Midbrain (tissue), 1 donor: Measurements from ENCODE around the gene JUND.
A peak's percentile ranks its signal among the peaks of the same experiment; 100 is the strongest.

ENCODE experiments used
- DNase-seq: peaks from one replicate; lab custom pipeline; 2025; lab: John Stamatoyannopoulos, UW

JUND gene

DNA sequence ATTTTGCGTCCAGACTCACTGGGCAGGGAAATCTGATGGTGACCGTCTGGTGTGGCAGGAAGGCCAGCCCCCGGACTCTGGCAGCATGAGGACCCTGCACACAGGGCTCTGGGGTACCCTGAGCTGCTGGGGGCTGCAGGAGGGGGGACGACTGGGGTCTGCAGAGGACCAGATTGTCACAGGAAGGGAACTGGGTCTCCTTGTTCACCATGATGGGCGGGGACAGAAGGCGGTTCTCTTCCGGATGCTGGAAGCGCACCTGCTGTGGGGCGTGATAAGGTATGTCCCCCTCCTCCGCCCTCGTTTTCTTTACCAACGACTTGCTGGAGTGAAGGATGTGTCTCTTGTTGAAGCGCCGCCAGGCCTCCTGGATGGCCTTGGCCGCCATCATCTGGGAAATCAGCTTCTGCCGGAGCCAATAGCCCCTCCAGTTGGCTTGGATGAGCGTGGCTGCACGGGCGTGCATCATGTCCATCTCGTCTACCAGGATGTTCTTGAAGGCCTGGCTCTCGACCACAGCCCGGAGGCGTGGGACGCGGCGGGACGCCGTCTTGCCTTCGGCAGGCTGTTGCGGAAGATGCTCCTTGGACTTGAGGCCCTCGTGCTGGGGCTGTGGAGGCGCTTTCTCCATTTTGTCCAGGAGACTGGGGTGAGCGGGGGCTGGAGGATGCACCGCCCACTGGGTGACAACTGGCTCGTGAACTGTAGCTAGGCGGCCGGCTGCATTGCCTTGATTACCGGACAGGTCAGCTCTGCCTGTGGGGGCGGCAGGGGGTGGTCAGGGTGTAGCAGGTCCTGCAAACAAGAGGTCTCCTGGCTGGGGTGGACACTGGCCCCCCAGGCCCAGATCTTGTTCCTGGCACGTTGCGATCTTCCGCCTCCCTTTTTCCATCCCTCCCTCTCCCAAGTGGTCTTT lies 14.4 kb downstream of the JUND start:
- DNase-seq = no peak

DNA sequence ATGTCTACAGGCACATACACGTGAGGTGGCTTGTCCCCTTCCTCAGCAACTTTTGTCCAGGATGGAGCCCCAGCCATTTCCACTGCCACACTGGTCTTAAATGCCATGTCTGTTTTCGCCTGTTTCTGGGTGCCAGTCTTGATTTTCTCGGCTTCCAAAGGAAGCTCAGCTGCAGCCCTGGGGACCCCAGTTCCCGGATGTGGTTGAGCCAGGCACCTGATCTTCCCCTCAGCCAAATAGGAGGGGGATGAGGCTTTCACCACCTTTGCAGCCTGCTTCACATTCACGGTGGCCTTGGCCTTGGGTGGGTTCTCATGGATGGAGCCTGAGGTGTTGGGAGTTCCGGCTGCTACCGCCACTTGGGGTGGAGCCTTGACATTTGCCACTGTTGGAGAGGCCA lies 15.8 kb downstream of the JUND start:
- DNase-seq = no peak

DNA sequence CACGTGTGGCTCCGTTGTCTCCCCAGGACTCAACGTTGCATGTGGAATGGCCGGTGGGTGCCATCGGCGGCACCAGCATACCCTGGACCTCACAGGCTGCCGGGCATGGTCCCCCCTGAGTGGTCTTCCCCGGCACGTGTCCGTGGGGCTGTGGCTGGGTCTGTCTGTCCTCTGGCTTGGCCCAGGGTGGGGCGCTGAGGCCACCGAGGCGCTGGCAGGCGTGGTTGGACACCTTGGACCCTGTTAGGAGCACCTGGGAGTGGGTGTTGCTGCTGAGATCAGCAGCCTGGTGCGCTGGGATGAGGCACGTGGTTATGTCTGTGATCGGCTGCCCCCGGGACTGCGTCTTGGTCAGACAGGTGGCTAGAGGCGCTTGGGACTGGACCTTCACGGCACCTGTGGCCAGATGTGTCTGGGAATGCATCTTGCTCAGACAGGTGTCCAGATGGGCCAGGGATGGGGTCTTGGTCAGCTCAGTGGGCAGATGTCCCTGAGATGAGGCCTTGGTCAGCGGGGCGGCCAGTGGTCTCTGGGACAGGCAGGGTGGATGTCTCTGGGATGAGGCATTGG lies 16.4 kb downstream of the JUND start:
- no peak for DNase-seq

DNA sequence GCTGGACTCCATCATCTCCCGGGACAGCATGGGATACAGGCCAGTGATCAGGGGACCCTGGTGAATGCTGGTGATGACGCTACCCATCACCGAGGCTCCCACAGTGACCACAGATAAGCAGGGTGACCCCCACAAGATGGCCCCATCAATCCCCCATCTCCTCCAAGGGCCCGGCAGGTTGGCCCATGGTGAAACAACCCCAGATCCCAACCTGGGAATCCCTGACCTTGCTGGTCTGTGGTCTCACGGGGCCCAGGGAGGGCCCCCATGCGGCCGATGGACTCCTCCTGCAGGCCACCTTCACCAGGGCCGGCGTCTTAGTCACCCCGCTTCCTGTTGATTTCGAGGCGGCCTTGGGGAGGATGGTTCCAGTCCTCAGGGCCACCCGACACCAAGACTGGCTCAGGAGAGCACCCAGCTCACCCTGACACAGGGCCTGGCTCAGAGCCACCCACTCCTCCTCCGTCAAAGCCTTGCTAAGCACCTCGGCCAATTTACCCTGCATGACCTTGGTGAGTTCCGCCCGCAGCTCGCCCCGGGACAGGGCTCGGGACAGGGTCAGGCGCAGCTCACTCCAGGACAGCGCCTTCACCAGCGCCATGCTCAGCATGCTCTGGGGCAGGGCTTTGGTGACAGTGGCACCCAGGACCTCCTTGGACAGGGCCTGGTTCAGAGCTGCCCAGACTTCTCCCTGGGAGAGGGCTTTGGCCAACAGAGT lies 17.1 kb downstream of the JUND start:
- DNase-seq = no peak

DNA sequence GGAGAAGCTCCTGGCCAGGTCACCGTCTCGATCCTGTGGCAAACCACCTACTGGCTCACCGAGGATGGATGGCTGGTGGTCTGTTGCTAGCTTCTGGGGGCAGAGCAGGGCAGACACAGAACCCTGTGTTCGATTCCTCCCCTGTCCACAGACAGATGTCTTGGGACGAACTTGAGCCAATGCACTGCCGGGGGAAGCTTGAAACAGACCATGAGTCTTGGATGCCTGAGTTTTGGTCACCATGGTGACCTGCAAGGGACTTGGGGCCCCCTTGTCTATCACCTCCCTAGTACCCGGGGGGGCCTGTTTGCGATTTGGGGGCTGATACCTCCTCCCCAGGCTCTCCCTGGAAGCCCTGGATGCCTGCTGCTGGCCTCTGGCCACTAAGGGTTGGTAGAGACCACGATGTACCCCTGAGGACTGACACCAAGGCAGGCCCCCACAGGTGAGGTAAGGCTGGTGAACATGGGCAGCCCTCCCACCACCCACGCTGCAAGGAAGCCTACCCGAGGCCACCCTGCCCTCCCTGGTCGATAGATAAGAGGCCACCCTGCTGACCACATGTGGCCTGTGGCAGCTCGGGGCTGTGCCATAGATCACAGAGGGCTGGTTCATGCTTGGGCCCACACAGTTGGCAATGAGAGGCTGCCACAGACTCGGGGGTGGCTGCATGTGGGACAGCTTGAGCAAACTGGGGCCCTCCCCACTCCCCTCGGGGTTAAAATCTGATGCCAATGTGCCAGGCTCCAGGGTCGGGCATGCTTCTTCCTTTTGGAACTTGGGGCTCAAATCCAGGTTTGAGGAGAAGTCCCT lies 17.9 kb downstream of the JUND start:
- DNase-seq = no peak

DNA sequence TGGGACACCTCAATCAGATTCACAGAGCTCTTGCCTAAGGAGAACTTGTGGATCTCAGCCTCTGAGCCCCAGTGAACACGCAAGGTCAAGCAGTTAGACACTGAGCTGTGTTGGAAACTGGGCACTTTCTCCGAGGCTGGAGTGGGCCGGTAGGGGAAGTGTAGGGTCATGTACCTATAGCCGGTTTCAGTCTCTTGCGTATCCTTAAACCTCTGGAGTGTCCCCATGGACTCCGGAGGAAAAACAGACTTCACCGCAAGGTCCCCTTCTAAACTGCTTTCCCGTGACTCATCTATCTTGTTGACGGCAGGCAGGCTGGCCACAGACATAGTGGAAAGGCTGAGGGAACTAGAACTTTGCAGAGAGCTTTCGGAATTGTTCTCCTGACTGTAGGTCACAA lies 18.5 kb downstream of the JUND start:
- DNase-seq = no peak

DNA sequence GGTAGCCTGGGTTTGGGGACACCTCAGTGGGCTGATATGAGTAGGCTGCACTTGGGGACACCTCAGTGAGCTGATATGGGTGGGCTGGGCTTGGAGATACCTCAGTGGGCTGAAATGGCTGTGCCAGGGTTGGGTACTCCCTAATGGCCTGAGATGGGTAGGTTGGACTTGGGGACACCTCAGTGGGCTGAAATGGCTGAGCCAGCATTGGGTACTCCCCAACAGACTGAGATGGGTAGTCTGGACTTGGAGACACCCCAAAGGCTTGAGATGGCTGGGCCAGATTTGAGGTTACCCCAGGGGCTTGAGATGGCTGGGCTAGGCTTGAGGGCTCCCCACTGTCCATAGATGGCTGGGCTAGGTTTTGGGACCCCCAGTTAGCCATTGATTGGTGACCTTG lies 19.3 kb downstream of the JUND start:
- no peak for DNase-seq

DNA sequence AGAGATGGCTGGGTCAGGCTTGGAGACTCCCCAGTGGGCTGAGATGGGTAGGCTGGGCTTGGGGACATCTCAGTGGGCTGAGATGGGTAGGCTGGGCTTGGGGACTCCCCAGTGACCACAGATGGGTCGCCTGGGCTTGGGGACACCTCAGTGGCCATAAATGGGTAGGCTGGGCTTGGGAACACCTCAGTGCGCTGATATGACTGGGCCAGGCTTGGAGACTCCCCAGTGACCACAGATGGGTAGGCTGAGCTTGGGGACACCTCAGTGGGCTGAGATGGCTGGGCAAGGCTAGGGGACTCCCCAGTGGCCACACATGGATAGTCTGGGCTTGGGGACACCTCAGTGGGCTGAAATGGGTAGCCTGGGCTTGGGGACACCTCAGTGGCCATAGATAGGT lies 19.9 kb downstream of the JUND start:
- no peak for DNase-seq

DNA sequence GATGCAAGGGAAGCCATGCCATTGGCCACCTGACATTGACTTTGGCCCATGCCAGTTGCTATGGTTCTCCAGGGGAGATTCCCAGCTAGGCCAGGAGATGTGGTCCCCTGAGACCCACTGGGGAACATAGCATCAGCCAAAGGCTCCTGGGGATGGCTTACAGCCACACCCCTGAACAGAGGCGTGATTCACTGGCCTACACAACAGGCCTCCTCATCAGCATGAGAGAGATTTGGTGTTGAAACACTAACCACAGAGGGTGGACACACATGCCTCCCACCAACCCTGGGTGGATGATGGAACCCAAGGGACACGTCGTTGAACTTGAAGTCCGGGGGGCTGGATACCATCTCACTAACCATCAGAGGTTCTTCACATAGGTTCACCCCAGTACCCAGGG lies 21.5 kb downstream of the JUND start:
- DNase-seq = no peak

DNA sequence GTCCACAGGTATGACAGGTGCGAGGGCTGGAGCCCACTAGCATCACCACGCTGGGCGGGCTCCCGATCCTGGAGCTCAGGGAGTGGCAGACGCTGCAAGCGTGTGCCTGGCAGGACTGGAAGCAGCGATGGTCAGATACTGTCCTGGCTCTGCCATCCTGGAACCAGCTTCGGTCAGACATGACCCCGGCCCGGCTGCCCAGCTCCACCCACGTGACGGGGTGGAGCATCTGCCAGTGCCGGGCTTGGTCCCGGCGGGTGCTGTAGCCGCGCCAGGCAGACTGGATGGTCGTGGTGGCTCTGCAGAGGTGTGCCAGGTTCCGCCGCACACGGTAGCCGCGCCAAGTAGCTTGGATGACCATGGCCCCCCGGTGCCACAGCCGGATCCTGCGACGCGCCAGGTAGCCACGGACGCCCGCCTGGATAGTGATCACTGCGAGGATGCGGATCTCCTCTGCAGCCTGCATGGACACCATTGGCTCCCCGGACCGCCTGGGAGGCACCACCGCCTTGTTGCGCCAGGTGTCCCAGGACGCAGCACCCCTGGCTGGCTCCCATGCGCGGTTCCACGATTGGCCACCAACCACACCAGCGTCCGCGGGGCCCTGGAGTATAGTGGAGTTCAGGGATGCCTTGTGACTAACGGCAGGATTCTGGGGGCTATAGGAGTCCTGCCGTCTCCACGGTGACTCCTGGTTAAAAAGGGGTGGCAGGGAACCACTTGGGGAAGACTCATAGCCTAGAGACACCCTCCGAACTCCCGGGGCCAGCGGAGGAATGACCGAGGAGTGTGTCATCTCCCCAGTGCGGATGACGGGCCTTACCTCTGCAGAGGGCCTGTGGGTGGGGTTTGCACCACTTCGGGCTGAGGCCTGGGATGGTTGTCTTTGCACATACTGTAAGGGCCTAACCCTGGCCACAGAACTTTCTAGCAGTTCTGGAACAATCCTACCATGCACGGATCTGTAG lies 23.6 kb downstream of the JUND start:
- DNase-seq = no peak

DNA sequence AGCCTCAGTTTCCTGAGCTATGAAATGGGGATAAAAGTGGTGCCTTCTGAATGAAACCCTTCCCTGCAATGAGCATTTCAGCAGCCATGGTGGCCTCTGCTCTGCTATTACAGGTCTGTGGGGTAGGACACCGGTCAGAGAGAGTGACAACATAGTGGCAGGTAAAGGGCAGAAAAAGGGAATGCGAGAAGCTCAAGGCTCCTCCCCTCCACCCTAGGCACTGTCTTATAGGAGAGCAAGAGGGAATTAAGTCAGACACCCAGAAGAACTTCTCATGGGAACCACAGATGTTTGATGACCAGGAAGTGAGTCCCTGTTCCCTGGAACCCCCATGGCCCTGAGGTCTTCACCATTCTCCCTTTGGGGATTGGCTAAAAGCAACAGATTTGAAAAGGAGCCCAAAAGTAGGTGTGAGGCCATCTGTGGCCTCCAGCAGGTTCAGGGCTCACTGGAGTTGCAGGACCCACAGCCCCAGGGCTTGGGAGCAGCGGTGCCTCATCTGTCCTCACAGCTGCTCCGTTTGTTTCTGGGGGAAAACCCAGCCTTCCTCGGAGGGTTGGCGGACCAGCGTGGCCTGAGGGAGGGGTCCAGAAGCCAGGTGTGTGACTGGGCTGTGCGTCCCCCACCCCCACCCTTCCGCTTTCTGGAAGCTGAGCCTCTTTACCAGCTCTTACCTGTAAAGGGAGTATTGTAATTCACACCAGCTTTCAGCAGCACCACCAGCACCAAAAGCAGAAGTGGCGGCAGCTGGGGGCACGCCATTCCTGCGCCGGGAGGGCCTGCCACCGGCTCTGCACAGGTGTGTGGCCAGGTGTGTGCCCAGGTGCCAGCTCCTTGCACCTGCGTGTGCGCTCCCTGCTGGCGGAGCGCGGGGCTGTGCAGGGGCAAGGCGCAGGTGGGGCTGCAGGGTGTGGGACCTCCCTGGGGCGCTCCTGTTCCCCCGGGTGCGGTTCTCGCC lies 26.6 kb downstream of the JUND start:
- DNase-seq = no peak

DNA sequence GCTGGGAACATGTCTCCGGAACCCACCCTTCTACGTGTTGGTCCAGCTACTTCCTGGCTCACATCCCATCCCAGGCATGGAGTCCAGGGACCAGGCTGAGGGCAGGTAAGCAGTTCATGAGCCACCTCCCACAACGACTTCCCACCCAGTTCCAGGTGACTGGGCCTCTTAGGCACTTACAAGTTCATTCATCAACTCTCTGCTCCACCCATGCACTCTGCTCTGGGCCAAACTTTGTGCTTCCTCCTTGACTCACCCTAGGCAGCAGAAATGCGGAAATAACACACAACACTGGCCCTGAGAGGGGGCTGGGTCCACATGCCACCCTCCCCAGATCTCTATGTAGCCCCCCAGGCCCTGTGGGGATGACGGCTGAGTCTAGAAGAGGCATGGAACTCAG lies 27.7 kb downstream of the JUND start:
- DNase-seq = no peak

DNA sequence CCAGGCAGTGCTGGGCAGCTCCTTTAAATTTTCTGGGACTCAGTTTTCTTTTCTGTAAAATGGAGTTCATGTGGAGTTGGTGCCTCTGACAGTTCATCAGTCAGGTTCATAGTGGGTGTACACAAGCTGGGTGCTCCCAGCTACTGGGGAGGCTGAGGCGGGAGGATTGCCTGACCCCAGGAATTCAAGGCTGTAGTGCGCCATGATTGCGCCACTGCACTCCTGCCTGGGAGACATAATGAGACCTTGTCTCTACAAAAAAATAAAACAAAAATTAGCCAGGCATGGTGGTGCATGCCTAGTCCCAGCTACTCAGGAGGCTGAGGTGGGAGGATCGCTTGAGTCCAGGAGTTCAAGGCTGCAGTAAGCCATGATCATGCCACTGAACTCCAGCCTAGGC lies 28.3 kb downstream of the JUND start:
- no peak for DNase-seq

DNA sequence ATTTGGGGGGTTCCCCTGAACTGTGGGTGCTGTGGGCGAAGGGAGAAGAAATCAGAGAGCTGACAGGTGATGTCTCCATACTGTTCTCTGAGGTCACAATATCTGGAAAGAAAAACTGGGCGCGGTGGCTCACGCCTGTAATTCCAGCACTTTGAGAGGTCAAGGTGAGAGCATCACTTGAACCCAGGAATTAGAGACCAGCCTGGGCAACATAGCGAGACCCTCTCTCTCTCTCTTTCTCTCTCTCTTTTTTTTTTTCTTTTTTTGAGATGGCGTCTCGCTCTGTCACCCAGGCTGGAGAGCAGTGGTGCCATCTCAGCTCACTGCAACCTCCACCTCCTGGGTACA lies 29.1 kb downstream of the JUND start:
- DNase-seq = no peak

DNA sequence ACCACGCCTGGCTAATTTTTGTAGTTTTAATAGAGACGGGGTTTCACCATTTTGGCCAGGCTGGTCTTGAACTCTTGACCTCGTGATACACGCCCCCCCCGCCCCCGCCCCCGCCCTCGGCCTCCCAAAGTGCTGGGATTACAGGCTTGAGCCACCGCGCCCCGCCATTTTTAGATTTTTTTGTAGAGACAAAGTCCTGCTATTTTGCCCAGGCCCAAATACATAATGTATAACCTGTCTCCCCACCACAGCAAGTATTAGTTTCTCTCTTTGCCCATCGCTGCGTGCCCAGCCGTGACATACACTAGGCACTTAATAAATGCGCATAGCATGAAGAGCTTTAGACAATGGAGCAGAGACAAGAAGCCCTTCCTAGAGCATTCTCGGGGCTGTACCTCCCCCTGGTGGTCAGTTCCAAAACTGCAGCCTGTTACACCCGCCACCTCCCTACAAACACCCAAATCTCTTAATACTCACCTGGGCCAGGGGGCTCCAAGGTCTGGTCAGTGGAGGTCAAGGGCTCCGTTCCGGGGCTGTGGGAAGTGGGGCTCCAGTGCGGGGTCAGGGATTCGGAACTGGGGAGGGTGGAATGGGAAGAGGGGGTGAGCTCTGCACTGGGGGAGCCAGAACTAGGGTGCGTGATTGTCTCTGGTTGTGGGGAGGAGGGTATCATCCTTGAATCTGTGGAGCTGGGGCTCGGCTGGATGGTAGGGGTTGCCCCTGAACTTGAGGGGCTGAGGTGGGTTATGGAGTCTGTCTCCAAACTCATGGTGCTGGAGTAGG lies 29.6 kb downstream of the JUND start:
- peak; percentile 61 for DNase-seq

DNA sequence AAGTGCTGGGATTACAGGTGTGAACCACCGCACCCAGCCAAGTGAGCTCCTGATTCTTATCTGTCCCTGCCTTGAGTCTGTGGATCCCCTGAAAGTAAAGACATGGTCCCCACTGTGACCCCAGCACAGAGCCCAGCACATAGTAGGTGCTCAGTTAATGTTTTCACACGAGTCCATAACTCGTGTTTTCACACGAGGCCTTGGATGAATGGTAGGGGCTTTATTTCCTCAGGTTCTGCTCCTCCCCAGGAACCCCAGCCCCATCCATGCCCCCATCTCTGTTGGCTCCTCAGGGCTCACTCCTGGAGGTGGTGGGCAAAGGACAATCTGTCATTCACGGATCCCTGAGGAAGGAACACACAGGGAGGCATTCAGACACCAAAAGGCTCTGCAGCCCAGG lies 31.6 kb downstream of the JUND start:
- no peak for DNase-seq

DNA sequence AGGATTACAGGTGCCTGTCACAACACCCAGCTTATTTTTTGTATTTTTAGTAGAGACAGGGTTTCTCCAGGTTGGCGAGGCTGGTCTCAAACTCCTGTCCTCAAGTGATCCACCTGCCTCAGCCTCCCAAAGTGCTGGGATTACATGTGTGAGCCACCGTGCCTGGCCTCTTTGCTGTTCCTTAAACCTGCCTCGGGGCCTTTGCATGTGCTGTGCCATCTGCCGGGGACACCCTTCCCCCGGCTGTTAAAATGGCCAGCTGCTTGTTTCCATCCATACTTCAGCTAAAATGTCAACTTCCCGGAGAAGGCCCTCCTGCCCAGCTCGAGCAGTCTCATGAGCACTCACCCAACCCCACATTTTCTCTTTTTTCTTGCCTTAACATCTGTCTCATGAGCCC lies 36.1 kb downstream of the JUND start:
- no peak for DNase-seq

DNA sequence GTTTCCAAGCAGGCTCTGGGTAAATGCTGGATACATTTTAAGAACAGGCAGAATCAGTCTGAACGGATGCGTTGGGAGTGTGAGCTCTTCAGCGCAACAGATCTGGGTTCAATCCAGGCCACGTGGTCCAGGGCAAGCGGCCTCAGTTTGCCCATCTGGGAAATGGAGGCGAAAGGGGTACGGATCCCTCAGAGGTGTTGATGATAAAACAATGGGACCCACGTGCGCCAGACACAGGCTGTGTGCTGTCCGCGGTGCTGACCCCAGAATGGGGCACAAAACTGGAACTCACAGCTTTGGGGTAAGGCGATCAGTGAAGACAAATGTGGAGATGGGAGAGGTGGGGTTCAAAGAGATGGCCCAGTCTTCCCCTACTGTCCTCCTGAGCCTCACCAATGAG lies 42.1 kb downstream of the JUND start:
- DNase-seq = no peak

DNA sequence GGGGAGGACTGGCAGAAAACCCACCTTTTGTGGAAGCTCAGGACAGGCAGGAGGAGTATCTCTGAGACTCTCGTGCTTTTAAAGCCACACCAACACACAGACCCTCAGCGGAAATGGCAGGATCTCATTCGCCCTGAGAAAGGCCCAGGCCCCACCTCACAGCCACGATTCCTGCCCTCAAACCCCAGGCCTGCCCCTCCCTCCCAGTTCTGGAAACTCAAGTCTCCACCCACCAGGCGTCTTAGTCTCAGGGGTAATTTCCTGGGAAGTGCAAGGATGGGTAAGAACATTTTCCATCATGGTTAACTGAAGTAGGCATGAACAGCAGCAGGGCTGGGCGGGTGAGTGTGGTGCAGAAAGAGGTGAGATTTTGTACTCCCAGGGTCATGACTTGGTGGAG lies 47.2 kb downstream of the JUND start:
- DNase-seq = no peak
